Measurements from ENCODE around the gene WDR45B. TPM values are rescaled to one million over a fixed set of nuclear protein-coding genes. Genes with fewer than 3 reads are reported as not detected.
A peak's percentile ranks its signal among the peaks of the same experiment; 100 is the strongest.

The WDR45B gene
- total RNA-seq, 3 donors from 2014 or later: 74.2 to 118 (median 83.9) TPM

DNA sequence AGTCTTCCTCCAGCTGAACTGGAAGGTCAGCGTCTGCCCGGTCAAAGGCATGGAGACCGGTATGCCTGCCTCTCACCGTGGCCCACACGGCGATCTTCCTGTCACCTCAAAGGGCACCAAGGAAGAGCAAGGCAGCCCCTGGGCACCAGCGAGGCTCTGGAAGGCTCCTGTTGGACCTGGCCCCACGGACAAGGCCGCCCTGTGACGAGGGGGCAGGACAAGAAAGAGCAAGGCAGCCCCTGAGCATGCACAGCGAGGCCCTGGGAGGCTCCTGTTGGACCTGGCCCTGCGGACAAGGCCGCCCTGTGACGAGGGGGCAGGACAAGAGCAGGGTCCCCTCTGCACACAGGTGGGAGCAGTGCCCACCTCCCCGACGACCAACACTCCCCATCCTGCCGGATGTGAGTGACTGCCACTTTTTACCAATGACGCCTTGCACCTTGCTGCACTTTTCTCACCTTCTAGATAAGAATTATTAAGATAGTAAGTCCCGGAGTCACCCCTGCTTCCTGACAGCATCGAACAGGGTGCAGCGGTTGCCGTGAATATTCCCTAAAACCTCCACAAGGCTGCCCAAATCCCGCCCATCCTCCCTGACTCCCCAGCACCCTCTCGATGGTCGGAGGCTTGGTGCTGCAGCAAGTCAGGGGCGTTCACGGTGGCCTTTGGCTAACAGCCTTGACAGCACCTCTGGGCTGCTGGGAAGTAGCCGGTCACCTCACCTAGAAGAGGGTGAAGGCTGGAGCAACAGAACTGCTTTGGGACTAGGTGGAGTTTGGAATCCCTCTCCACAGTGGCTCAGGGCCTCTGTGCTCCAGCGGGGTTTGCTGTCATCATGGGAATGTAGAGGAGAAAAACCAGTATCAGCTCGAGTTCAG is 5.6 kb upstream of the WDR45B start:
- H3K9me3 ChIP-seq: no peaks in the 10 kb centered on the region

DNA sequence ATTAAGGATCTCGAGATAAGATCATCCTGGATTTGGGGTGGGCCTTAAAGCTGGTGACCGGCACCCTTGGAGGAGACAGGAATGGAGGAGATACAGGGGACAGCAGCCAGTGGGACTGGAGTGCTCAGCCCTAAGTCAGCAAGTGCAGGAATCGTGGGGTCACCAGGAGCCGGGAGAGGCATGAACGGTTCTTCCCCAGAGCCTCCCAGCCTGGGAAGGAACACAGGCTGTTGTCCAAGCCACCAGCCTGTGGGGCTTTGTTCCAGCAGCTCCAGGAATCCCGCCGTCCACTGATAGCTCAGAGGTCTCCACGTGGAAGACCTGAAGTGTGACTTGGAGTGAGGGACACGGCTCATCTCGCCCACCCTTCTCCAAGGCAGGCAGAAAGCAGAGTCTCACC is 2.5 kb upstream of the WDR45B start:
- Histone ChIP-seq H3K27me3 (no peaks in the 10 kb centered on the region), H3K4me3 (no peak overlapping the region), H3K9me3 (no peaks in the 10 kb centered on the region), H3K36me3 (no peaks in the 10 kb centered on the region), H3K27ac (no peak overlapping the region), H3K4me1 (peaks cover 5 to 10% of the 10 kb centered on the region in 2 donors)
- intact Hi-C loops (cut with DNase I; ENCODE audit: low total_unique reads): no loop called here
- DNase-seq (ENCODE audit: low spot score in 2 of 2): no peak
- TF ChIP-seq POLR2A (IDR thresholded peaks at IDR 0.05): no peak
- TF ChIP-seq, protein P1, sequence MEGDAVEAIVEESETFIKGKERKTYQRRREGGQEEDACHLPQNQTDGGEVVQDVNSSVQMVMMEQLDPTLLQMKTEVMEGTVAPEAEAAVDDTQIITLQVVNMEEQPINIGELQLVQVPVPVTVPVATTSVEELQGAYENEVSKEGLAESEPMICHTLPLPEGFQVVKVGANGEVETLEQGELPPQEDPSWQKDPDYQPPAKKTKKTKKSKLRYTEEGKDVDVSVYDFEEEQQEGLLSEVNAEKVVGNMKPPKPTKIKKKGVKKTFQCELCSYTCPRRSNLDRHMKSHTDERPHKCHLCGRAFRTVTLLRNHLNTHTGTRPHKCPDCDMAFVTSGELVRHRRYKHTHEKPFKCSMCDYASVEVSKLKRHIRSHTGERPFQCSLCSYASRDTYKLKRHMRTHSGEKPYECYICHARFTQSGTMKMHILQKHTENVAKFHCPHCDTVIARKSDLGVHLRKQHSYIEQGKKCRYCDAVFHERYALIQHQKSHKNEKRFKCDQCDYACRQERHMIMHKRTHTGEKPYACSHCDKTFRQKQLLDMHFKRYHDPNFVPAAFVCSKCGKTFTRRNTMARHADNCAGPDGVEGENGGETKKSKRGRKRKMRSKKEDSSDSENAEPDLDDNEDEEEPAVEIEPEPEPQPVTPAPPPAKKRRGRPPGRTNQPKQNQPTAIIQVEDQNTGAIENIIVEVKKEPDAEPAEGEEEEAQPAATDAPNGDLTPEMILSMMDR (IDR thresholded peaks at IDR 0.05): no peak
- no peak for TF ChIP-seq POLR2AphosphoS5 (IDR thresholded peaks at IDR 0.05)

More for the DNA sequence above, 5.6 kb upstream of the WDR45B start:
- Histone ChIP-seq H3K27ac (peak overlapping the region; percentile 82 to 88), H3K4me3 (no peak overlapping the region), H3K4me1 (peaks cover 0 to 3% of the 10 kb centered on the region in 2 donors), H3K36me3 (no peaks in the 10 kb centered on the region), H3K27me3 (no peaks in the 10 kb centered on the region)
- no peak for DNase-seq (ENCODE audit: low spot score in 2 of 2)
- TF ChIP-seq POLR2A (IDR thresholded peaks at IDR 0.05): no peak
- TF ChIP-seq, protein P1 (IDR thresholded peaks at IDR 0.05): no peak
- TF ChIP-seq POLR2AphosphoS5 (IDR thresholded peaks at IDR 0.05): no peak
- intact Hi-C loops (cut with DNase I; ENCODE audit: low total_unique reads): no loop called here

DNA sequence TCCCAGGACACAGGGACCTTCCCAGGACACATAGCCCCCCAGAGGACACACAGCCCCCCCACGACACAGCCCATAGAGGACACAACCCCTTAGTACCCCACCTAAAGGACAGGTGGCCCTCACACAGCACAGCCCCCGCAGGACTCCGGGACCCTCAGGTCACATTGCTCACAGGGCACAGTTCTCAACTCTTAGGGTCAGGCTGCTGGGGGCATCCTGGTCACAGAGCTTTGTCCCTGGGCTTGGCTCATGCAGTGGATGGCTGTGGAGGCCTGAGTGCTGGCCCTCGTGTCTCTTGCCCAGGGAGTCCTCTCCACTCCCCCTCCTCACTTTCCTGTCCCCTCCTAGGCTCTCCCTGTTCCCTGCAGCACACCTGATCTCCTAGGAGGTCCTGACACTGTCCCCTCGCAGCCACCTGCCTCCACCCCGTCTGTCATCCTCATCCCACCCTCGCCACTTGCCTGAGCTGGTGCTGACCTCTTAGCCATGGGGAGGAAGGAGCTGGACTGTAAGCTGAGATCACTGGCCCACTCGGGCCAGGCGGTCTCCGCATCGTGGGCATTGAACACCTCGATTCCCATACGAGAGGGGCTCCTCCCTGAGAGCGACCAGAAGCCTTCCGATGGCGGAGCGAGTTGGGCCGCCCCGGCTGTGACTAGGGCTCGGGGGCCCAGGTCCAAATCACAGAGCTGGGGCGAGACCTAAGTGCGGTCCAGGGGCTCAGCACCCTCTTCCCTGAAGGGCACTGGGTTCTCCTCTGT is 1.4 kb upstream of the WDR45B start:
- H3K4me1 ChIP-seq: peaks cover 5 to 10% of the 10 kb centered on the region in 2 donors
- H3K9me3 ChIP-seq: no peaks in the 10 kb centered on the region
- H3K36me3 ChIP-seq: no peaks in the 10 kb centered on the region
- peak in 1 of 2 donors; percentile 34 for DNase-seq (ENCODE audit: low spot score in 2 of 2)
- TF ChIP-seq, protein P1 (IDR thresholded peaks at IDR 0.05): no peak
- no peak for TF ChIP-seq POLR2AphosphoS5 (IDR thresholded peaks at IDR 0.05)
- TF ChIP-seq POLR2A (IDR thresholded peaks at IDR 0.05): no peak
- H3K27me3 ChIP-seq: no peaks in the 10 kb centered on the region
- no peak overlapping the region for H3K4me3 ChIP-seq
- H3K27ac ChIP-seq: peak overlapping the region; percentile 25 to 77
- intact Hi-C loops (cut with DNase I; ENCODE audit: low total_unique reads): no loop called here

DNA sequence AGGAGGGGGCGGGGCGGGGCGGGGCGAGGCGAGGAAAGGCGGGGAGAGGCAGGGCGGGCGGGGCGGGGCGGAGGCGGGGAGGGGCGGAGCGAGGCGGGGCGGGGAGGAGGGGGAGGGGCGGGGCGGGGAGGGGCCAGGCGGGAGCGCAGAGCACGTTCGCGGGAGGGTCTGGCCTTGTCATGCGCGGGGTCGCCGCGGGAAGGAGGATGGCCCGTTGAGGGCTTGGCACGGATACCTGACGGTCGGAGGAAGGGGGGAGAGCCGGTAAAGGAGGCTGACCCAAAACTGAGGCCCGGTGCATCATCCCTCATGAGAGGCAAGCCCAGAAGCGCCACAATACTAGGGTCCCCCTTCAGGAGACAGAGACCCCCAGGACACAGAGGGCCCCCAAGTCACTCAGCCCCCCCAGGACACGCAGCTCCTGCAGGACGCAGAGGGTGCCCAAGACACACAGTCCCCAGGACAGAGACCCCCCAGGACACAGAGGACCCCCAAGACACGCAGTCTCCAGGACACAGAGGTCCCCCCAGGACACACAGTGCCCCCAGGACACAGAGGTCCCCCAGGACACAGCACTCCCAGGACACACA is 593 bp upstream of the WDR45B start:
- Histone ChIP-seq H3K4me3 (peak overlapping the region; percentile 35 to 64 (median 50)), H3K9me3 (no peaks in the 10 kb centered on the region), H3K27ac (peak overlapping the region; percentile 77 to 83), H3K27me3 (no peaks in the 10 kb centered on the region), H3K4me1 (peaks cover 5 to 10% of the 10 kb centered on the region in 2 donors), H3K36me3 (no peaks in the 10 kb centered on the region)
- intact Hi-C loops (cut with DNase I; ENCODE audit: low total_unique reads): loop anchor here (1.0 kb wide), 1 partner anchor 34 kb away; no protein-coding TSS in a partner anchor
- DNase-seq (ENCODE audit: low spot score in 2 of 2): peak in 1 of 2 donors; percentile 53
- TF ChIP-seq POLR2A (IDR thresholded peaks at IDR 0.05) (no peak), POLR2AphosphoS5 (IDR thresholded peaks at IDR 0.05) (no peak)
- TF ChIP-seq, protein P1 (IDR thresholded peaks at IDR 0.05): no peak

All from breast epithelium (tissue), 4 donors.